ENCODE results near the gene RFX1. TPM values are rescaled to one million over a fixed set of nuclear protein-coding genes. Genes with fewer than 3 reads are reported as not detected.
A peak's percentile ranks its signal among the peaks of the same experiment; 100 is the strongest.

Gene RFX1
- total RNA-seq, 1 donor from 2014 or later, result 3.3 TPM

- H3K27me3 ChIP-seq, result no peaks in the 10 kb centered on the region
- intact Hi-C loops (cut with DNase I), result no loop called here
- peaks cover 8 to 12% of the 10 kb centered on the region in 2 donors for H3K4me1 ChIP-seq
- peaks cover 0 to 12% of the 10 kb centered on the region in 2 donors for H3K36me3 ChIP-seq
- no peak for DNase-seq (ENCODE audit: low spot score in 2 of 2)
- TF ChIP-seq CTCF (IDR thresholded peaks at IDR 0.05), result no peak
- no peak overlapping the region for H3K4me3 ChIP-seq
- no peaks in the 10 kb centered on the region for H3K9me3 ChIP-seq
- no peak overlapping the region for H3K27ac ChIP-seq
Measured at GRCh38 chr19:13990085-13990484, 16.0 kb downstream of the RFX1 start.

- H3K27ac ChIP-seq, result no peak overlapping the region
- H3K36me3 ChIP-seq, result peaks cover 0 to 12% of the 10 kb centered on the region in 2 donors
- no peak for TF ChIP-seq CTCF (IDR thresholded peaks at IDR 0.05)
- no peaks in the 10 kb centered on the region for H3K27me3 ChIP-seq
- H3K4me1 ChIP-seq, result peaks cover 8 to 12% of the 10 kb centered on the region in 2 donors
- no peak for DNase-seq (ENCODE audit: low spot score in 2 of 2)
- no peaks in the 10 kb centered on the region for H3K9me3 ChIP-seq
- intact Hi-C loops (cut with DNase I), result no loop called here
- H3K4me3 ChIP-seq, result no peak overlapping the region
Measured at GRCh38 chr19:13989487-13989886, 16.6 kb downstream of the RFX1 start.

DNA sequence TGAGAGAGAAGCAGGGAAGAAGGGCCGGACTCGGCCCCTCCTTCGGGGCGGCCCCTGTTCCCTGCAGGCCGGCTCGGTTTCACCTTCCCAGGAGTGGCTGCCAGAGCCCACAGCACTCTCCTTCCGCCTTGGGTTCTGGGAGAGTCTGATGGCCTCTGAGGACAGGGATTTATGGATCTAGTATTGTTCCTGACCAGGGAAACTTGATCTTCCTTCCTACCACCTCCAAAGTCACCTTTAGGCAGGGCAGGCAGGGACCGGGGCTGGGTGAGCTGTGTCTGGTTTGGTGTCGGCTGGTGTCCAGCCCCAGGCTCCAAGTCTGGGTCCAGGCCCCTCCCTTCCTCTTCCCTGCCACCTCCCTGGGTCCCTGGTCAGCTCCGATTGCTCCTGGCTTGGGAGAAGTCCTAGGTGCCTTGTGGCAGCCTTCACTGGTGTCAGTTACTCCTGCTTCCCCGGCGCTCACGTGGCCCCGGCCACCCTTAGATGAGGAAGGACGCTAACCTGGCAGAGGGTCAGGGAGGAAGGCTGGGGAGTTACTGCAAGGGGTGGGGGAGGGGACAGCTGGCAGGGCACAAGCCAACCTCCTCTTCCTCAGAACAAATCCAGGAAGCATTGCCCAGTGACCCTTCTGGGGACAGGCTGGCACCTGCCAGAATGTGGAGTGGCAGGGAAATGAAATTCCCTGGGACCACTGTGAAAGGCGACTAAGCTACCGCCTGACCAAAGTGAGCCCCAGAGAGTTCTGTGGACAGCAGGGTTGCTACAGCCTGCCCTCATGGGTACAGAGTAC lies 18.8 kb downstream of the RFX1 start:
- Histone ChIP-seq H3K36me3 (peaks cover 0 to 13% of the 10 kb centered on the region in 2 donors), H3K4me3 (peak overlapping the region in 1 of 2 donors; percentile 18), H3K27me3 (no peaks in the 10 kb centered on the region), H3K4me1 (peaks cover 8 to 12% of the 10 kb centered on the region in 2 donors), H3K27ac (peak overlapping the region; percentile 74 to 80), H3K9me3 (no peaks in the 10 kb centered on the region)
- no peak for TF ChIP-seq CTCF (IDR thresholded peaks at IDR 0.05)
- intact Hi-C loops (cut with DNase I), result no loop called here
- no peak for DNase-seq (ENCODE audit: low spot score in 2 of 2)

- TF ChIP-seq CTCF (IDR thresholded peaks at IDR 0.05), result no peak
- intact Hi-C loops (cut with DNase I), result no loop called here
- peak overlapping the region; percentile 74 to 80 for H3K27ac ChIP-seq
- H3K4me1 ChIP-seq, result peaks cover 8 to 12% of the 10 kb centered on the region in 2 donors
- DNase-seq (ENCODE audit: low spot score in 2 of 2), result peak; percentile 85 to 93
- no peaks in the 10 kb centered on the region for H3K27me3 ChIP-seq
- no peaks in the 10 kb centered on the region for H3K9me3 ChIP-seq
- H3K4me3 ChIP-seq, result peak overlapping the region in 1 of 2 donors; percentile 18
- peaks cover 0 to 6% of the 10 kb centered on the region in 2 donors for H3K36me3 ChIP-seq
Measured at GRCh38 chr19:13986348-13986904, 19.7 kb downstream of the RFX1 start.

DNA sequence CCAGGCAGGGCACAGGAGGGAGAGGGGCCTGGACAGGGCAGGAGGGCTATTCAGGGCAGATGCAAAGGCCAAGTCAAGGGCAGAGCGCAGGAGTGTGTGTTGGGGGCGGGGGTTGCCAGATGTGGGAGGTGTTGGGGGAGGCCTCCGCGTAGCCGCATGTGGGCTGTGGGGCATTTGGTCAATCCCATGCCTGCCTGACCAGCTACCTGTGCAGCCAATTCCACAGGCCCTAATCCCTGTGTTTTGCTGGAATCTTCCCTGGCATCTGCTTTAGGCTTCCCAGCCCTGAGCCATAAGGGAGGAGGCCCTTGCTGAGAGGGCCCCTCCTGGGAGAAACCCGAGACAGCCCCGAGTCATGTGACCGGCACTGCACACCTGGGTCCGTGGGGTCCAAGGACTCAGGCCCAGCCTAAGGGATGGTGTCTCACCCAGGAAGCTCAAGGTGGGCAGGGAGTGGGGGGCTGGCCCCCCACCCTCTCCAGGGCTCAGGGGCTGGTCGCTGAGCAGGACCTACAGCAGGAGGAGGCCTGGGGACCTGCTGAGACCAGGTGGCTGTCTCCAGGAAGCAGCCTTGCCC lies 20.3 kb downstream of the RFX1 start:
- peaks cover 8 to 12% of the 10 kb centered on the region in 2 donors for H3K4me1 ChIP-seq
- no peak for TF ChIP-seq CTCF (IDR thresholded peaks at IDR 0.05)
- peak overlapping the region; percentile 64 to 80 for H3K27ac ChIP-seq
- H3K4me3 ChIP-seq, result peak overlapping the region in 1 of 2 donors; percentile 18
- intact Hi-C loops (cut with DNase I), result no loop called here
- peaks cover 0 to 6% of the 10 kb centered on the region in 2 donors for H3K36me3 ChIP-seq
- DNase-seq (ENCODE audit: low spot score in 2 of 2), result no peak
- H3K27me3 ChIP-seq, result no peaks in the 10 kb centered on the region
- no peaks in the 10 kb centered on the region for H3K9me3 ChIP-seq
